ENCODE data around the gene HINT1. TPM values are rescaled to one million over a fixed set of nuclear protein-coding genes. Genes with fewer than 3 reads are reported as not detected.
"Not testable (repeated sequence)": the region's sequence is repeated elsewhere in the genome, so short reads cannot be mapped to it uniquely, and the experiment has no call there.

HINT1 gene
- polyA plus RNA-seq, 4 donors: 458 to 495 (median 478) TPM

DNA sequence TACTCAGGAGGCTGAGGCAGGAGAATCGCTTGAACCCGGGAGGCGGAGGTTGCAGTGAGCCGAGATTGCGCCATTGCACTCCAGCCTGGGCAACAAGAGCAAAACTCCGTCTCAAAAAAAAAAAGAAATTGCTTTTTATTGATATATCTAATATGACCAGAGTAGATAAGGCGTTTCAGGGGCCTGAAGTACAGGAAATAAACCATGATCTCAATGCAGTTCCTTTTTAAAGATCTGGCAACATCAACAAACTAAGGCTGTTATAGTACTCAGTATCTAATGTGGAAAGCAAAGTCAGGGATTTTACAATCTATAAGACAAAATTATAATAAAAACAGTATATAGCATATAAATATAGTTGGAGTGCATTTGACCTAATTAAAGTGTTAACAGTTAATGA, 28.8 kb upstream of the HINT1 start:
- H3K27me3 ChIP-seq (ENCODE audit: control insufficient read depth in 3 of 3, insufficient read depth in 3 of 3, low read length in 3 of 3); DNase-seq; H3K9me3 ChIP-seq (ENCODE audit: control insufficient read depth in 2 of 2, insufficient read depth in 1 of 2, low read depth in 1 of 2, low read length in 1 of 2); H3K36me3 ChIP-seq (ENCODE audit: control insufficient read depth in 3 of 3, insufficient read depth in 2 of 3, low read depth in 1 of 3, low read length in 3 of 3); FAIRE-seq; H3K27ac ChIP-seq (ENCODE audit: low read depth in 1 of 3, low read length in 2 of 3); H3K4me3 ChIP-seq (ENCODE audit: low read depth in 1 of 3, low read length in 3 of 3); H3K4me1 ChIP-seq (ENCODE audit: control insufficient read depth in 3 of 3, insufficient read depth in 2 of 3, low read depth in 1 of 3, low read length in 2 of 3): not testable (repeated sequence)
- WGBS, 3 donors: 56 to 78% (median 65%) methylated on average over 4 to 7 of the region's 7 CpGs

DNA sequence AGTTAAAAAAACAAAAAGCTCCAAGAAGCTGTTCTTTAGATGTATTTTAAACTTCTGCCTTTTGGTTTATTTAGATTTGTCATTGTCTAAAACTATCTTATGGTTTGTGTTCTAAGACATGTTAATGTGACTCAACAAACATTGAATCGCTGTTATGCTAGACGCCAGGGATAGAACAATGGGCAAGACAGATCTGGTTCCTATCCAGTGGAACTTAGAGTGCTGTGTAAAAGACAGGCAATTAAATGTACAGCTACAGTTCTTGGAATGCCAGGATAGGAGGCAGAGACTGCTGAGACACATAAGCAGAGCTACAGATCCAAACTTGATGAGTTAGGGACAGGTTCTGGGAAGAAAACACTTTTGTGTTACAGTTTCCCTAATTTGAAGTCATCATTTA, 28.1 kb upstream of the HINT1 start:
- no peaks in the 10 kb centered on the region for H3K27me3 ChIP-seq (ENCODE audit: control insufficient read depth in 3 of 3, insufficient read depth in 3 of 3, low read length in 3 of 3)
- no peak overlapping the region for H3K4me3 ChIP-seq (ENCODE audit: low read depth in 1 of 3, low read length in 3 of 3)
- H3K9me3 ChIP-seq (ENCODE audit: control insufficient read depth in 2 of 2, insufficient read depth in 1 of 2, low read depth in 1 of 2, low read length in 1 of 2): no peaks in the 10 kb centered on the region
- H3K4me1 ChIP-seq (ENCODE audit: control insufficient read depth in 3 of 3, insufficient read depth in 2 of 3, low read depth in 1 of 3, low read length in 2 of 3): no peaks in the 10 kb centered on the region
- 71 to 90% (median 88%) methylated on average over 2 of the region's 2 CpGs for WGBS, 3 donors
- FAIRE-seq: no peak
- peaks cover 0 to 2% (median 1%) of the 10 kb centered on the region in 3 donors for H3K36me3 ChIP-seq (ENCODE audit: control insufficient read depth in 3 of 3, insufficient read depth in 2 of 3, low read depth in 1 of 3, low read length in 3 of 3)
- no peak for DNase-seq
- no peak overlapping the region for H3K27ac ChIP-seq (ENCODE audit: low read depth in 1 of 3, low read length in 2 of 3)

DNA sequence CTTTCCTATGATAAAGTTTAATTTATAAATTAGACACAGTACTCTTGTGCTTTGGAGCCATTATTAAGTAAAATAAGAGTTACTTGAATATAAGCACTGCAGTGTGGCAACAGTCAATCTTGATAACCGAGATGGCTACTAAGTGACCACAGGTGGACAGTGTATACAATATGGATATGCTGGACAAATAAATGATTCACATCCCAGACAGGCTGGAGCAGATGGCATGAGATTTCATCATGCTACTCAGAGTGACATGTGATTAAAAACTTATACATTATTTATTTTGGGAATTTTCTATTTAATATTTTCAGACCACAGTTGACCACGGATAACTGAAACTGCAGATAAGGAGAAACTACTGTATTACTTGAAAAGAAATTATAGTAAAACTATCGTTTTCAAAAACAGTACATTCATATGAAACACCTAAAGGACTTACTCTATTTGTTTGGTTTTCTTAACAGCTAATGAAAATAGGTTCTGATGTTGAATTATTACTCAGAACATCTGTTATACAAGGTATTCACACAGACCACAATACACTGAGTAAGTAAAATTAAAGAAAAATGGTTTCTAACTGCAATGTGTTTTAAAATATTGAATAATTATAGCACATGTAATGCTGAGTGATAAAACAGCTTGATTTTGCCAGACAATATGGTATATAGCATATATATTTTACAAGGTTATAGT, 21.7 kb upstream of the HINT1 start:
- DNase-seq: no peak
- no peaks in the 10 kb centered on the region for H3K27me3 ChIP-seq (ENCODE audit: control insufficient read depth in 3 of 3, insufficient read depth in 3 of 3, low read length in 3 of 3)
- peaks cover 0 to 9% (median 0%) of the 10 kb centered on the region in 3 donors for H3K36me3 ChIP-seq (ENCODE audit: control insufficient read depth in 3 of 3, insufficient read depth in 2 of 3, low read depth in 1 of 3, low read length in 3 of 3)
- no peak overlapping the region for H3K4me3 ChIP-seq (ENCODE audit: low read depth in 1 of 3, low read length in 3 of 3)
- WGBS, 3 donors: 76 to 83% (median 78%) methylated on average over 3 of the region's 3 CpGs
- H3K4me1 ChIP-seq (ENCODE audit: control insufficient read depth in 3 of 3, insufficient read depth in 2 of 3, low read depth in 1 of 3, low read length in 2 of 3): no peaks in the 10 kb centered on the region
- no peaks in the 10 kb centered on the region for H3K9me3 ChIP-seq (ENCODE audit: control insufficient read depth in 2 of 2, insufficient read depth in 1 of 2, low read depth in 1 of 2, low read length in 1 of 2)
- FAIRE-seq: no peak
- H3K27ac ChIP-seq (ENCODE audit: low read depth in 1 of 3, low read length in 2 of 3): no peak overlapping the region

DNA sequence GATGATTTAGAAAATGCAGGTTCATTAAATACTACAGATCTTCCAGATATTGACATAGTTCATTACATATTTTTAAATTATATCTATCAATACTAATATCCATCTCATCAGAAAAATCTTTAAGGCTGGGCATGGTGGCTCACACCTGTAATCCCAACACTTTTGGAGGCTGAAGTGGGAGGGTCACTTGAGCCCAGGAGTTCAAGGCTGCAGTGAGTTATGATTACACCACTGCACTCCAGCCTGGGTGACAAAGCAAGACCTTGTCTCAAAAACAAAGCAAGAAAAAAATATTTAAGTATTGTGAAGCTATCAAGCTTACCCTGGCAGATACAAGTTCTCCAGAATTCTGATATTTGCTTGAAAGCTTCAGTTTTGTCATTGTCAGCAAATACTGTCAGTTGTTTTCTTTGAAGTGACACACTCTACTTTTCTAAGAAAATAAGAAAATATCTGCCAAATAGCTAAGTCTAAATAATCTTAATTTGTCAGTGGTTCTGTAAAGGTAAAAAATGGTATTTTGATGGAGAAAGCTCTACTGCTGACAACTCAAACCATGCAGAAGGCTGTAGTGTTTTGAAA, 20.6 kb upstream of the HINT1 start:
- Histone ChIP-seq H3K4me1 (ENCODE audit: control insufficient read depth in 3 of 3, insufficient read depth in 2 of 3, low read depth in 1 of 3, low read length in 2 of 3) (no peaks in the 10 kb centered on the region), H3K27me3 (ENCODE audit: control insufficient read depth in 3 of 3, insufficient read depth in 3 of 3, low read length in 3 of 3) (no peaks in the 10 kb centered on the region), H3K27ac (ENCODE audit: low read depth in 1 of 3, low read length in 2 of 3) (no peak overlapping the region), H3K9me3 (ENCODE audit: control insufficient read depth in 2 of 2, insufficient read depth in 1 of 2, low read depth in 1 of 2, low read length in 1 of 2) (no peaks in the 10 kb centered on the region), H3K36me3 (ENCODE audit: control insufficient read depth in 3 of 3, insufficient read depth in 2 of 3, low read depth in 1 of 3, low read length in 3 of 3) (peaks cover 0 to 9% (median 0%) of the 10 kb centered on the region in 3 donors), H3K4me3 (ENCODE audit: low read depth in 1 of 3, low read length in 3 of 3) (no peak overlapping the region)
- DNase-seq: no peak
- no peak for FAIRE-seq

DNA sequence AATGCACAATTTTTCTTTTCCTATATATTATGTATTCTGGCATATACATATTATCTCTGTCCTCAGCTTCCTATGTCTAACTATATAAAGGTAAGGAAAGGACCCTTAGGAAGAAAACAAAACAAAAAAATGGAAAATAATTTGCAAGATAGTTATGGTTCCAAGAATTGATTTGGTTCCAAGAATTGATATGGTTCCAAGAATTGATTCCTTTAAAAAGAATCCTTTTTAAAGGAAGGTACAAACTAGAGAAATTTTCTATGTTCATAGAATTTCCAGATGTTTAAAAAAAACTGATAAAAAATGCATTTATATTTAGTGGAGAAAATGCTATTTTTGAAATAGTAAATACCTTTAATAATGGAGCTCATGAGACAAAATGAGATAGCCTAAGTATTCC, 17.8 kb upstream of the HINT1 start:
- Histone ChIP-seq H3K9me3 (ENCODE audit: control insufficient read depth in 2 of 2, insufficient read depth in 1 of 2, low read depth in 1 of 2, low read length in 1 of 2) (no peaks in the 10 kb centered on the region), H3K27me3 (ENCODE audit: control insufficient read depth in 3 of 3, insufficient read depth in 3 of 3, low read length in 3 of 3) (no peaks in the 10 kb centered on the region), H3K4me3 (ENCODE audit: low read depth in 1 of 3, low read length in 3 of 3) (no peak overlapping the region), H3K4me1 (ENCODE audit: control insufficient read depth in 3 of 3, insufficient read depth in 2 of 3, low read depth in 1 of 3, low read length in 2 of 3) (no peaks in the 10 kb centered on the region), H3K36me3 (ENCODE audit: control insufficient read depth in 3 of 3, insufficient read depth in 2 of 3, low read depth in 1 of 3, low read length in 3 of 3) (peaks cover 0 to 4% (median 0%) of the 10 kb centered on the region in 3 donors), H3K27ac (ENCODE audit: low read depth in 1 of 3, low read length in 2 of 3) (no peak overlapping the region)
- FAIRE-seq (no peak), DNase-seq (no peak)

DNA sequence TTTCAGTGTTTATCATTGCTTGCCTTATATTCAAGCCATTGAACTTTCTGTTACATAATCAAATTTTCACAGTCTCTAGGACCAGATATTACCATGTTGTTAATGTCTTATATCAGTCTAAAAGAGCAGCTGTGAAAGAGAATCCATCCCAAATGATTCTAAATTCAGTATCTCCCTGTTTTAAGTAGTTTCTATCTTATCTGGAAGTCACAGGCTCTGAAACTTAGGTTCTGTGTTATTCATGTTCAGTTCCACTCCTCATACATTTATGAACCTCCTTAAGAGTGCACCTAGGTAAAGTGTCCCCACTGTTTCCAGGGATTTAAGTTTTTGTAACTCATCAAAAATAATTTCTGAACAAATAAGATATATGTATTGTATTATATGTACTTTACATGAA, 15.4 kb upstream of the HINT1 start:
- DNase-seq: no peak
- no peak overlapping the region for H3K27ac ChIP-seq (ENCODE audit: low read depth in 1 of 3, low read length in 2 of 3)

DNA sequence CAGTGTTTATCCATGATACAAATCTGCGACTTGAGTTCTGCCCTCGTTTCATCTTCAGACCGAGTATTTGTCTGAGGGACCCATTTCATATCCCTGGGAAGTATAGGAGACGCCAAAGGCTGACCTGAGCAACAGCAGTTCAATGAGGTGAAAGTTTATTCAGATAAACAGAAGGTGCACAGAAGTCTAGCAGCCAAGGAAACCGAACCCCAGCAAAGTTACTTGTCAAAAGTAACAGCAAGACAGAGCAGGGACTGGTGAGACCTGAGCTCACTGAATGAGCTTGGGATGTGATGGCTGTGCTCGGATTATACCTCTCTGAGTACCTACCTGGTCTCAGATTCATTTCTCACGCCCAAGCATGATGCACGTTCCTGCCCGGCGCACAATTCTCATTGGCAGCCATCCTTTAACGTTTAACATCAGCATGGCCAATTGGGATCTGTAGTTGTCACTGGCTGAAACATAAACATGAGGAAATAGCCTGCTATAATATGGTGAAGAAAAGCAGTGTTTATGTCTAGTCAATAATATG, 6.3 kb upstream of the HINT1 start:
- peaks cover 0 to 3% (median 0%) of the 10 kb centered on the region in 3 donors for H3K36me3 ChIP-seq (ENCODE audit: control insufficient read depth in 3 of 3, insufficient read depth in 2 of 3, low read depth in 1 of 3, low read length in 3 of 3)
- H3K4me3 ChIP-seq (ENCODE audit: low read depth in 1 of 3, low read length in 3 of 3): peak overlapping the region; percentile 9 to 80 (median 69)
- 2 to 4% (median 3%) methylated on average over 11 of the region's 11 CpGs for WGBS, 3 donors
- no peaks in the 10 kb centered on the region for H3K9me3 ChIP-seq (ENCODE audit: control insufficient read depth in 2 of 2, insufficient read depth in 1 of 2, low read depth in 1 of 2, low read length in 1 of 2)
- no peak for FAIRE-seq
- H3K27ac ChIP-seq (ENCODE audit: low read depth in 1 of 3, low read length in 2 of 3): peak overlapping the region; percentile 67 to 87 (median 71)
- H3K27me3 ChIP-seq (ENCODE audit: control insufficient read depth in 3 of 3, insufficient read depth in 3 of 3, low read length in 3 of 3): no peaks in the 10 kb centered on the region
- peak in 1 of 2 donors; percentile 53 for DNase-seq
- peaks cover 0 to 10% (median 0%) of the 10 kb centered on the region in 3 donors for H3K4me1 ChIP-seq (ENCODE audit: control insufficient read depth in 3 of 3, insufficient read depth in 2 of 3, low read depth in 1 of 3, low read length in 2 of 3)

More for the DNA sequence above, 15.4 kb upstream of the HINT1 start:
- H3K9me3 ChIP-seq (ENCODE audit: control insufficient read depth in 2 of 2, insufficient read depth in 1 of 2, low read depth in 1 of 2, low read length in 1 of 2): no peaks in the 10 kb centered on the region
- no peaks in the 10 kb centered on the region for H3K4me1 ChIP-seq (ENCODE audit: control insufficient read depth in 3 of 3, insufficient read depth in 2 of 3, low read depth in 1 of 3, low read length in 2 of 3)
- H3K4me3 ChIP-seq (ENCODE audit: low read depth in 1 of 3, low read length in 3 of 3): no peak overlapping the region
- peaks cover 0 to 3% (median 0%) of the 10 kb centered on the region in 3 donors for H3K36me3 ChIP-seq (ENCODE audit: control insufficient read depth in 3 of 3, insufficient read depth in 2 of 3, low read depth in 1 of 3, low read length in 3 of 3)
- H3K27me3 ChIP-seq (ENCODE audit: control insufficient read depth in 3 of 3, insufficient read depth in 3 of 3, low read length in 3 of 3): no peaks in the 10 kb centered on the region
- FAIRE-seq: no peak

DNA sequence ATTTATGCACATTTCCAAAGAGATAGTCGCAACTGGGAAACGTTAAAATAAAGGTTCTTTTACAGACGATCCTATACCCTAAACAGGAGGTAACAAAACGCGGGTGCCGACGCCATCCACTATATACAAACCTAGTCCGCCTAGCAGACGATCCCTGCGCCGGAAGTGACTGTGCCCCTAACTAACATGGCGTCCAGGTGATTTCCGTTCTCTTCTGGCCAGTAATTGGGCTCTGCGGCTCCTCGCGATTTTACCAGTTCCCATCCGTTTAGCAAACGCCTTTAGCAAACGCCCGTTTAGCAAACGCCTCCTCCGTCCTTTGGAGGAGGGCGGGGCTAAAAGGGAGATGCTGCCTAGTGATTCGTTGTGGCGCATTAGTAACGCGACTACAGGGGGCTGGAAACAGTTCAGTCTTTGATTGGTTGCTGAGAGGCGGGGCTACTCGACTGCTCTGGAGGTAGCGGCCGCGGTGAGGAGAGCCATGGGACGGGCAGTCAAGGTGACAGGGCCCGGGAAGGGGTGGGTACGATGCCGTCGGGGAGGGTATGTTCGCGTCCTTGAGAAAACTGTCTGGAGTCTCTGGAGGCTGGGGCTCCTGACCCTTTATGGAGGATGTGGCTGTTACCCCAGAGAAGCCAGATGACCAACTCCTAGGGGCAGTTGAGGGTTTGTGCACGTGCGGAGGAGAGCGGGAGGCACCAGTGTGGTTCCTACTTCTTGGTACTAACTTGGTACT, 5.7 kb upstream of the HINT1 start, which contains the start of gene LYRM7:
Gene LYRM7, plus strand, starts transcription at position 405 of the 736 bp plus-strand sequence. Its CDS starts 77 bp downstream, at position 482.
- peaks cover 0 to 3% (median 0%) of the 10 kb centered on the region in 3 donors for H3K36me3 ChIP-seq (ENCODE audit: control insufficient read depth in 3 of 3, insufficient read depth in 2 of 3, low read depth in 1 of 3, low read length in 3 of 3)
- FAIRE-seq (peak; percentile 86), DNase-seq (peak; percentile 99 to 100)
- peak within 1 kb of the TSS; percentile 31 to 80 (median 69) for H3K4me3 ChIP-seq (ENCODE audit: low read depth in 1 of 3, low read length in 3 of 3)
- 0% methylated on average over 42 of the region's 42 CpGs for WGBS, 3 donors
- peaks cover 0 to 14% (median 0%) of the 10 kb centered on the region in 3 donors for H3K4me1 ChIP-seq (ENCODE audit: control insufficient read depth in 3 of 3, insufficient read depth in 2 of 3, low read depth in 1 of 3, low read length in 2 of 3)
- no peaks in the 10 kb centered on the region for H3K9me3 ChIP-seq (ENCODE audit: control insufficient read depth in 2 of 2, insufficient read depth in 1 of 2, low read depth in 1 of 2, low read length in 1 of 2)
- no peaks in the 10 kb centered on the region for H3K27me3 ChIP-seq (ENCODE audit: control insufficient read depth in 3 of 3, insufficient read depth in 3 of 3, low read length in 3 of 3)
- H3K27ac ChIP-seq (ENCODE audit: low read depth in 1 of 3, low read length in 2 of 3): peak within 1 kb of the TSS; percentile 67 to 87 (median 71)

All from small intestine (tissue), 7 donors.